ENCODE data around the gene GALNTL6.

DNA sequence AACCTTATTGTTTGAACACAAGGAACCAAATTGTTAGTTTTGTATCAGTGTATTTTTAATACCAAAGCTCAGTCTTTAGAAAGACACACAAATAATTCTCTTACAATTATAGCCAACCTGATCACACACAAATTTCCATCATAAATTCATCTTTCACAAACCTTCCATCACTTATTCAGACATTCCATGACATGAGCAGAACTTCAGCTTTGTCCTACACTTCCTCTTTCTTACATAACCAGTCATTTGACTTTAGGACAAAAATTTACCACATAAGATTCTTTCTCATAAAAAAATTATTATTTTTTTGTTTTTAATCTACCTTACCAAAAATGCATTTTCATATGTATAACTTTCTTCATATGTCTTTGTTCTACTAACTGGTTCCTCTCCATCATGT is 312.2 kb downstream of the GALNTL6 start:
- TF ChIP-seq, protein P1, sequence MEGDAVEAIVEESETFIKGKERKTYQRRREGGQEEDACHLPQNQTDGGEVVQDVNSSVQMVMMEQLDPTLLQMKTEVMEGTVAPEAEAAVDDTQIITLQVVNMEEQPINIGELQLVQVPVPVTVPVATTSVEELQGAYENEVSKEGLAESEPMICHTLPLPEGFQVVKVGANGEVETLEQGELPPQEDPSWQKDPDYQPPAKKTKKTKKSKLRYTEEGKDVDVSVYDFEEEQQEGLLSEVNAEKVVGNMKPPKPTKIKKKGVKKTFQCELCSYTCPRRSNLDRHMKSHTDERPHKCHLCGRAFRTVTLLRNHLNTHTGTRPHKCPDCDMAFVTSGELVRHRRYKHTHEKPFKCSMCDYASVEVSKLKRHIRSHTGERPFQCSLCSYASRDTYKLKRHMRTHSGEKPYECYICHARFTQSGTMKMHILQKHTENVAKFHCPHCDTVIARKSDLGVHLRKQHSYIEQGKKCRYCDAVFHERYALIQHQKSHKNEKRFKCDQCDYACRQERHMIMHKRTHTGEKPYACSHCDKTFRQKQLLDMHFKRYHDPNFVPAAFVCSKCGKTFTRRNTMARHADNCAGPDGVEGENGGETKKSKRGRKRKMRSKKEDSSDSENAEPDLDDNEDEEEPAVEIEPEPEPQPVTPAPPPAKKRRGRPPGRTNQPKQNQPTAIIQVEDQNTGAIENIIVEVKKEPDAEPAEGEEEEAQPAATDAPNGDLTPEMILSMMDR (conservative IDR thresholded peaks at IDR 0.05), result no peak
- no peak for TF ChIP-seq EZH2 (IDR thresholded peaks at IDR 0.05; ENCODE audit: low read depth)
